H4 (cell line): ENCODE measurements around the gene GOLGA8S. TPM values are rescaled to one million over a fixed set of nuclear protein-coding genes. Genes with fewer than 3 reads are reported as not detected.
"Not testable (repeated sequence)": the region's sequence is repeated elsewhere in the genome, so short reads cannot be mapped to it uniquely, and the experiment has no call there.

ENCODE experiments used
- DNase-seq: peaks from one replicate; pipeline ENCODE4 v3.0.0-alpha.2; 2015; ENCODE audit warnings: low spot score
- total RNA-seq: library from RNA; depleted of rRNA; stranded (reverse); fragments of >200 nt; shearing (Covaris generic); gene quantifications from 2 replicates; pipeline ENCODE4 v1.2.3, GENCODE V29; 2014; rRNA removed

The GOLGA8S gene
- total RNA-seq, 1 experiment from 2014 or later = not detected

DNA sequence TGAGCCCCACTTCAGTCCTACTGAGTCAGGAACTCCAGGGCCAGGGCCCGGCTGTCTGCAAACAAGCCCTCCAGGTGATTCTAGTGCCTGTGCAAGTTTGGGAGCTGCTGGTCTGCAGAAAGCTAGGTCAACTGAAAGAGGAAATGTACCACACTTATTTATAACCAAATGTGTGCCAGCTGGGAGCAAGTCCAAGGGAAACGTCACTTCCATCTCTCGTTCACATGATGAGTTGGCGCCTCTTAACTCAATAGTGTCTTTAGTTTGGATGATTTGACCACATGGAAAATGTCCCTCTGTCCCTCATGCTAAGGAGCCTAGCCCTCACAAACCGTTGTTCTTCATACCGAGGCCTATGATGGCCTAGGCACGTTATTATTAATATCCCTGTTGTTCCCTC is 43.2 kb downstream of the GOLGA8S start:
- no peak for DNase-seq

DNA sequence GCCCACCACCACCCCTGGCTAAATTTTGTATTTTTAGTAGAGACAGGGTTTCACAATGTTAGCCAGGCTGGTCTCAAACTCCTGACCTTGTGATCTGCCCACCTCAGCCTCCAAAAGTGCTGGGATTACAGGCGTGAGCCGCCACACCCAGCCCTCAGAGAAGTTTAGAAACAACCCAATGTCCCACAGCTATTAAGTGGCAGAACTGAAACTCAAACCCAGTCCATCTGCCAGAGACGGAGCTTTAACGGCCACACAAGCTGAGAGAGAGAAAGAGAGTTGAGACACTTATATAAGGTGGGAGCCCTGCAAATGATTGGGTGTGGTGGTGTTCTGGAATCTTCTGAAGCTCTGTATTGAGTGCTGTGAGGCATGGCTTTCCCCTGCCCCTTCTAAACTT is 43.8 kb downstream of the GOLGA8S start:
- DNase-seq = not testable (repeated sequence)

DNA sequence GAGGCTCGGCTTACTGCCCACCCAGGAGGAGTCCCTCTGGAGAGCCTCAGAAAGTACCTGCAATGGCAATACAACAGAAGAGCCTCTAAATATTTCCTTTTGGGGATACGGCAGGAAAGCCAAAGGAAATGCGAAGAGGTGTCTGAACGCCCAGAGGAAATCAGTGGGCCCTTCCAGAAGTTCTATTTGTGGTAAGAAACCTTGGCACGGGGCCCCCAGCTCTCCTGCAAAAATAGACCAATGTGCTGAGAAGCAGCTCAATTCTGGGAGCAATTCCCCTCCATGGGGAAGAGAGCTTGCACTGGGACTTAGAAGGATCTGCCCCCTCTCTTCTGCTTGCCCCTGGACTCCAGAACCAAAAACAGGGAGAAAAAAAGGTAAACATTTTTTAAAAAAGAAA is 44.7 kb downstream of the GOLGA8S start:
- not testable (repeated sequence) for DNase-seq

DNA sequence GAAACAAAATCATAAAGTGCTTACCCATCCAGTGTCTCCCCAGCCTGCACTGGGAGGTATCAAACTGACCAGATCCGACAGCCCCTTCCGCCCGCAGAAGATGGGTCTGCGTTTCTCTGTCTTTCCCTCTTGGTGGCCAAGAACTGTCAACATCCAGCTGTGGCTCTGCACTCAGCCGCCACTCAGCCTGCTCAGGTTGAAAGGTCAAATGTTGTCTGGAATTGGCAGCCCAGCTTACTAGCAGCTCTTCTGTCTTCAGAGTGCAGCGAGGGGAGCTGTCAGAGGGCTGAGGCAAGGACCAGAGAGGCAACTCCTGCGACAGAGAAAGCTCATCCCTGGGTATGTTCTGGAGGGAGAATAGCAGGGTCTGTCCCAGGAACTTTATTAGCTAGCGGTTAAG is 47.1 kb downstream of the GOLGA8S start:
- no peak for DNase-seq

DNA sequence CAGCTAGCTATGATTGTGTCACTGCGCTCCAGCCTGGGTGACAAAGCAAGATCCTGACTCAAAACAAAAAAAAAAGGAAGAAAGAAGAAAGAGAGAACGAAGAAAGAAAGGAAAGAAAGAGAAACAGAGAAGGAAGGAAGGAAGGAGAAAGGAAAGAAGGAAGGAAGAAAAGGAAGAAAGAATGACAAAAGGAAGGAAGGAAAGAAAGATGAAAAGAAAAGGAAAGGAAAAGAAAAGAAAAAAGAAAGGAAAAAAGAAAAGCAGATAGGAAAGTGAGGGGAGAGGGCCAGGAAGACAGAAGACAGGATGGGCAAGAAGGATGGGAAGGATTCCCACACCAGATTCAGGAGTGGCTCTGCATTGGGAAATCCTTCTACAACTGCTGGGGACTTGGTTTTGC is 47.6 kb downstream of the GOLGA8S start:
- no peak for DNase-seq

DNA sequence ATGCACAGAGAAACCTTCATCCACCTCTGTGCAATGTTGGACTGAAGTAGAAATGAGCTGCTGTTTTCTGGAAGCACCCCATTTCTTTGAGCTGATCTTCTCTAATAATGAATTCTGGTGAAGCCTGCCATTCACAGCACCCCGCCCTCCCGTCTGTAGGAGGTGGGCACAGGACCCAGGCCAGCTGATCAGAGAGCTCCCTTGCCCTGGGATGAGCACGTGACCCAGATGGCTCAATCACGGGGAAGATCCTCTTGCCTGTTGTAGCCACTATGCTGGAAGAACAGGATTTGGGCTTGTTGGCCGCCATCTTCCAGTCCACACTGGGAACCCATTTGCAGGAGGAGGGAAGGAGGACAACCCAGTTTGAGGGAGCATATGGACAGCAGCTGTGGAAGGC is 48.0 kb downstream of the GOLGA8S start:
- DNase-seq = no peak

DNA sequence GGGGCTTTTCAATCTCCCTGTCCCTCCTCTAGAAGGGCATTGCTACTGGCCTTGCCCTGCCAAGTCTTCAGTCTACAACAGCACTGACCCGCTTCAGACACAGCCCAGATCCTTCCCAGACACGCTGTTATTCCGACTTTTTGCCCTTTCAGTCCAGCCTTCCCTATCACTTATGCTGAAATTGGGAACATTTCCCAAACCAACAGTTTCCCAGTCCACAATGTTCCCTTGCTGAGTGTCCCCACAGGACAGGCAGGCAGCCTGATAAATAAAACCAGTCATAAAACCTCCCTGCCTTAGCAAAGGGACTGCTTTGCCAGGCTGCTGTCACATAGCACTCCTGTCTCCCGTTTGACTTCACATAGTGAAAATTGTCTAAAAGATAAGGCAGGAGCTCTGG is 49.0 kb downstream of the GOLGA8S start:
- no peak for DNase-seq

DNA sequence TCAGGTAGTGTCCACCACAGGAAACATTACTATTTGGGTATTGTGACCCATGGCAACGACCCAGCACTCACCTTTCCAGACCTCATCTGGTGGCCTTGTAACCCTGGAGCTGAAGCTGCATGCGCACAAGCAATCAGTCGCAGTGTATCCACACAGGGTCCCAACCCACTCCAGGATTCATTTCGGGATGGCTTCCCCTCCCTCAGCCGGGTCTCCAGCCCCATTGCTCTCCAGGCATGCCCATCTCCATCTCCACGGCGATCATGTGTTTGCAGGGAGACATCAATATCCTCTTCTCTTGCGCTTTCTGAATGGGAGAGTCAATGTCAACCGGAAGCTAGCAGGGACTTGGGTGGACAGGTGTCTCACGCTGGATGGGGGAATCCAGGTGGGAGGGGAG is 57.3 kb downstream of the GOLGA8S start:
- no peak for DNase-seq

DNA sequence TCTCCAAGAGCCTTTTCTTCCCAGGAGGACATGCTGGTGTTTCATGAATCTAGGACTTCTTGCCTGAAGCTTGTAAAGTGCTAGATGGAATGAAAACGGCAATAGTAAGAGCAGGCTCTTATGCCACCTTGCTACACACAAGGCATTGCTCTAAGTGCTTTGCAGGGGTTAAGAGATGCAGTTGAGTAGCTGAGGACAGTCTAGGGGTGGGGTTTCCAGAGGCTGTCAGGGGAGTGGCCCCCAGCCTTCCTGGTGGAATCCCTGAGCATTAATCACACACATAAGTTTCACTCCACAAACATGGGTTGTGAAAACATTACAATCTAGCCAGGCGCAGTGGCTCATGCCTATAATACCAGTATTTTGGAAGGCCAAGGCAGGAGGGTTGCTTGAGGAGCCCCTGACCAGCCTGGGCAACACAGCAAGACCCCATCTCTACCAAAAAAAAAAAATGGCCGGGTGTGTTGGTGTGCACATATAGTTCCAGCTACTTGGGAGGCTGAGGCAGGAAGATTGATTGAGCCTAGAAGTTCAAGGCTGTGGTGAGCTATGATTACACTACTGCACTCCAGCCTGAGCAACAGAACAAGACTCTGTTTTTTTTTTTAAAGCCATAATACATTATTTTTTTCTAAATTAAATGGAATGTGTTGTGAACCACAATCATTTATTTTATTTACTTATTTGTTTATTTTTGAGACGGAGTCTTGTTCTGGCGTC is 58.5 kb downstream of the GOLGA8S start:
- DNase-seq = not testable (repeated sequence)

Other genes with a start within 250 kb of the GOLGA8S start
- not detected in 2 replicates for gene GOLGA6L1, start 217.9 kb upstream of the GOLGA8S start, total RNA-seq
- not detected in 2 replicates for gene GOLGA6L26, start 20.6 kb upstream of the GOLGA8S start, total RNA-seq
- gene GOLGA6L2, start 92.5 kb downstream of the GOLGA8S start, total RNA-seq = not detected in 2 replicates
- 5.6 and 9.6 TPM in 2 replicates for gene MKRN3, start 210.9 kb downstream of the GOLGA8S start, total RNA-seq